ENCODE data around the gene SIRPG. TPM values are rescaled to one million over a fixed set of nuclear protein-coding genes. Genes with fewer than 3 reads are reported as not detected.

The SIRPG gene
- total RNA-seq, 4 donors from 2014 or later, result 0.30 TPM; not detected in 3

GRCh38 chr20:1689721-1690120, 32.1 kb upstream of the SIRPG start:
- no peaks in the 10 kb centered on the region for H3K4me1 ChIP-seq
- WGBS, 2 donors, result 81 to 82% methylated on average over 3 of the region's 3 CpGs
- no peak overlapping the region for H3K27ac ChIP-seq
- TF ChIP-seq POLR2A (IDR thresholded peaks at IDR 0.05) (no peak), CTCF (IDR thresholded peaks at IDR 0.05) (no peak), EP300 (IDR thresholded peaks at IDR 0.05) (no peak)
- no peaks in the 10 kb centered on the region for H3K27me3 ChIP-seq
- no peak overlapping the region for H3K4me3 ChIP-seq
- no peaks in the 10 kb centered on the region for H3K36me3 ChIP-seq
- no peak for DNase-seq (ENCODE audit: low spot score in 2 of 2)
- H3K9me3 ChIP-seq, result no peaks in the 10 kb centered on the region

GRCh38 chr20:1688886-1689538, 31.4 kb upstream of the SIRPG start:
- TF ChIP-seq EP300 (IDR thresholded peaks at IDR 0.05) (no peak), POLR2A (IDR thresholded peaks at IDR 0.05) (no peak), CTCF (IDR thresholded peaks at IDR 0.05) (no peak)
- Histone ChIP-seq H3K9me3 (no peaks in the 10 kb centered on the region), H3K4me3 (no peak overlapping the region), H3K36me3 (no peaks in the 10 kb centered on the region), H3K4me1 (no peaks in the 10 kb centered on the region), H3K27me3 (no peaks in the 10 kb centered on the region), H3K27ac (no peak overlapping the region)
- DNase-seq (ENCODE audit: low spot score in 2 of 2), result no peak
- 77 to 87% methylated on average over 4 of the region's 4 CpGs for WGBS, 2 donors

GRCh38 chr20:1687053-1687452, 29.5 kb upstream of the SIRPG start:
- H3K4me3 ChIP-seq, result no peak overlapping the region
- H3K9me3 ChIP-seq, result peaks cover 0 to 7% (median 0%) of the 10 kb centered on the region in 4 donors
- no peak overlapping the region for H3K27ac ChIP-seq
- no peak for DNase-seq (ENCODE audit: low spot score in 2 of 2)
- TF ChIP-seq EP300 (IDR thresholded peaks at IDR 0.05), result no peak
- no peaks in the 10 kb centered on the region for H3K27me3 ChIP-seq
- H3K4me1 ChIP-seq, result no peaks in the 10 kb centered on the region
- H3K36me3 ChIP-seq, result no peaks in the 10 kb centered on the region

GRCh38 chr20:1686151-1686748, 28.7 kb upstream of the SIRPG start:
- DNase-seq (ENCODE audit: low spot score in 2 of 2), result no peak
- no peak overlapping the region for H3K4me3 ChIP-seq
- WGBS, 2 donors, result 63 to 82% methylated on average over 2 to 3 of the region's 3 CpGs
- no peak overlapping the region for H3K27ac ChIP-seq
- TF ChIP-seq CTCF (IDR thresholded peaks at IDR 0.05), result no peak
- no peak for TF ChIP-seq EP300 (IDR thresholded peaks at IDR 0.05)
- TF ChIP-seq POLR2A (IDR thresholded peaks at IDR 0.05), result no peak
- H3K36me3 ChIP-seq, result no peaks in the 10 kb centered on the region
- H3K27me3 ChIP-seq, result no peaks in the 10 kb centered on the region
- peaks cover 0 to 10% (median 0%) of the 10 kb centered on the region in 4 donors for H3K9me3 ChIP-seq
- no peaks in the 10 kb centered on the region for H3K4me1 ChIP-seq

GRCh38 chr20:1685304-1686052, 27.9 kb upstream of the SIRPG start:
- no peak overlapping the region for H3K27ac ChIP-seq

More at GRCh38 chr20:1685304-1686052, 27.9 kb upstream of the SIRPG start:
- DNase-seq (ENCODE audit: low spot score in 2 of 2), result no peak
- WGBS, 2 donors, result 81 to 91% methylated on average over 5 of the region's 5 CpGs
- TF ChIP-seq EP300 (IDR thresholded peaks at IDR 0.05) (no peak), POLR2A (IDR thresholded peaks at IDR 0.05) (no peak), CTCF (IDR thresholded peaks at IDR 0.05) (no peak)
- H3K9me3 ChIP-seq, result peaks cover 0 to 10% (median 0%) of the 10 kb centered on the region in 4 donors
- H3K4me1 ChIP-seq, result no peaks in the 10 kb centered on the region
- H3K4me3 ChIP-seq, result no peak overlapping the region
- no peaks in the 10 kb centered on the region for H3K36me3 ChIP-seq
- H3K27me3 ChIP-seq, result no peaks in the 10 kb centered on the region
